Mesothelial cell of epicardium (in vitro differentiated cells): ENCODE measurements around the gene RHBDD1. TPM values are rescaled to one million over a fixed set of nuclear protein-coding genes. Genes with fewer than 3 reads are reported as not detected.
A peak's percentile ranks its signal among the peaks of the same experiment; 100 is the strongest.

Experiments
- DNase-seq, 2 experiments: peaks; one replicate each; pipeline ENCODE4 v3.0.0; 2021; ENCODE audit warnings: low spot score in 2 of 2; ENCODE audit not compliant: unreplicated experiment in 2 of 2
- H3K27ac Mint-ChIP-seq: 2 replicates; pipeline ENCODE4 v1.8.0; 2021; ENCODE audit warnings: mixed read lengths
- H3K27me3 Mint-ChIP-seq: 2 replicates; pipeline ENCODE4 v1.8.0; 2021; ENCODE audit warnings: low read depth, mixed read lengths
- H3K36me3 Mint-ChIP-seq: 2 replicates; pipeline ENCODE4 v1.8.0; 2021; ENCODE audit warnings: mixed read lengths
- H3K4me1 Mint-ChIP-seq: 2 replicates; pipeline ENCODE4 v1.8.0; 2021; ENCODE audit warnings: mixed read lengths
- H3K4me3 Mint-ChIP-seq: 2 replicates; pipeline ENCODE4 v1.8.0; 2021; ENCODE audit warnings: mild to moderate bottlenecking, moderate library complexity, mixed read lengths
- H3K9me3 Mint-ChIP-seq: 2 replicates; pipeline ENCODE4 v1.8.0; 2021; ENCODE audit warnings: mixed read lengths
- CTCF ChIP-seq: fragments of 200-600 bp; sonication (generic); IDR thresholded peaks from one replicate; pipeline ENCODE4 v1.5.0; 2021; ENCODE audit warnings: antibody characterized with exemption; ENCODE audit not compliant: unreplicated experiment
- total RNA-seq: library from RNA; stranded (reverse); gene quantifications from 3 replicates; pipeline ENCODE4 v1.2.1, GENCODE V29; 2021

Gene RHBDD1
- total RNA-seq, 1 donor from 2014 or later = 42.2 TPM

- Mint-ChIP-seq H3K27ac (peak overlapping the region; percentile 94), H3K4me3 (peak overlapping the region; percentile 91), H3K27me3 (peaks cover under 1% of the 10 kb centered on the region), H3K9me3 (no peaks in the 10 kb centered on the region), H3K36me3 (peaks cover 20% of the 10 kb centered on the region), H3K4me1 (peaks cover 67% of the 10 kb centered on the region)
- no peak for TF ChIP-seq CTCF
- no peak for DNase-seq
Observed at GRCh38 chr2:226797989-226798421, 37.8 kb upstream of the RHBDD1 start.

GRCh38 chr2:226798422-226799210 is 37.2 kb upstream of the RHBDD1 start:
- Mint-ChIP-seq H3K4me3 (peak overlapping the region; percentile 91), H3K36me3 (peaks cover 20% of the 10 kb centered on the region), H3K27ac (peak overlapping the region; percentile 94), H3K4me1 (peaks cover 61% of the 10 kb centered on the region), H3K27me3 (peaks cover 2% of the 10 kb centered on the region), H3K9me3 (no peaks in the 10 kb centered on the region)
- peak; percentile 30 to 72 for DNase-seq
- no peak for TF ChIP-seq CTCF

GRCh38 chr2:226799211-226799975 is 36.5 kb upstream of the RHBDD1 start, which contains the start of gene IRS1:
IRS1 (minus strand) TSS chr2:226799820; CDS start chr2:226798738, 1,082 bp downstream.
- Mint-ChIP-seq H3K27me3 (peaks cover 2% of the 10 kb centered on the region), H3K4me1 (peaks cover 53% of the 10 kb centered on the region), H3K9me3 (no peaks in the 10 kb centered on the region), H3K4me3 (peak within 1 kb of the TSS; percentile 91), H3K36me3 (peaks cover 20% of the 10 kb centered on the region), H3K27ac (peak within 1 kb of the TSS; percentile 96)
- DNase-seq = peak; percentile 70 to 84
- TF ChIP-seq CTCF = no peak

GRCh38 chr2:226799976-226800940 is 35.6 kb upstream of the RHBDD1 start:
- peaks cover 47% of the 10 kb centered on the region for H3K4me1 Mint-ChIP-seq
- H3K9me3 Mint-ChIP-seq = no peaks in the 10 kb centered on the region
- peak; percentile 32 for TF ChIP-seq CTCF
- peaks cover 20% of the 10 kb centered on the region for H3K36me3 Mint-ChIP-seq
- peak overlapping the region; percentile 96 for H3K27ac Mint-ChIP-seq
- no peak for DNase-seq
- H3K4me3 Mint-ChIP-seq = peak overlapping the region; percentile 82
- peaks cover 5% of the 10 kb centered on the region for H3K27me3 Mint-ChIP-seq
